ENCODE data around the gene PTGR2. TPM values are rescaled to one million over a fixed set of nuclear protein-coding genes. Genes with fewer than 3 reads are reported as not detected.
A peak's percentile ranks its signal among the peaks of the same experiment; 100 is the strongest.

PTGR2 gene
- total RNA-seq, 4 donors from 2014 or later: 6.3 to 12.9 (median 9.0) TPM

DNA sequence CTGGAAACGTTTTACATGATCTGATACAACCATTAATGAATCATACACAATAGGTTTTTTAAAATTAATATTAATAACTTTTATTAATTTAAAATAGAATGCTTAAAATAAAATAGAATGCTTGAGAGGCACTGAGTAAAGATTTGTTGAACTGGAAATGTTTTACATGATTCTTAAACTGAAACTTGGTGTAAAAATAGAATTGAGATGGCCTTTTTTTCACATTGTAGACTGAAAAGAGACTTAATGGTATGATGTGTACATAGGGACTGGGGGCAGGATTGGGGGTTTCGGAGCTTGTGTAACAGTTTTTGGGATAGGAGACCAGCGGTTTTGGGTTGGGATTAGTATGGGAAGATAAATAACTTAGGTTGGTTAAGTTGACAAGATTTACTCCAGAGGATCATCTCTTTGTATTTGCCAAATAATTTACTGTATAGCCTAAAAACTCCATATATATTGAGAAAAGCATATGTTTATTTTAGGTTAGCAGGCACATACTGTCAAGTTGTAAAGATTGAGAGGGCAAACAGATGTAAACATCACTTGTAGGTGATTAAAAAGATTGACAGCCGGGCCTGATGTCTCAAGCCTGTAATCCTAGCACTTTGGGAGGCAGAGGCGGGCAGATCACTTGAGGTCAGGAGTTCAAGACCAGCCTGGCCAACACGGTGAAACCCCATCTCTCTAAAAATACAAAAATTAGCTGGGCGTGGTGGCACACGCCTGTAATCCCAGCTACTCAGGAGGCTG, 33.0 kb downstream of the PTGR2 start:
- peaks cover 0 to 4% (median 0%) of the 10 kb centered on the region in 3 donors for H3K36me3 ChIP-seq
- peak overlapping the region in 2 of 4 donors; percentile 94 to 99 for H3K27ac ChIP-seq
- no peak for TF ChIP-seq POLR2A (IDR thresholded peaks at IDR 0.05)
- TF ChIP-seq, protein P1, sequence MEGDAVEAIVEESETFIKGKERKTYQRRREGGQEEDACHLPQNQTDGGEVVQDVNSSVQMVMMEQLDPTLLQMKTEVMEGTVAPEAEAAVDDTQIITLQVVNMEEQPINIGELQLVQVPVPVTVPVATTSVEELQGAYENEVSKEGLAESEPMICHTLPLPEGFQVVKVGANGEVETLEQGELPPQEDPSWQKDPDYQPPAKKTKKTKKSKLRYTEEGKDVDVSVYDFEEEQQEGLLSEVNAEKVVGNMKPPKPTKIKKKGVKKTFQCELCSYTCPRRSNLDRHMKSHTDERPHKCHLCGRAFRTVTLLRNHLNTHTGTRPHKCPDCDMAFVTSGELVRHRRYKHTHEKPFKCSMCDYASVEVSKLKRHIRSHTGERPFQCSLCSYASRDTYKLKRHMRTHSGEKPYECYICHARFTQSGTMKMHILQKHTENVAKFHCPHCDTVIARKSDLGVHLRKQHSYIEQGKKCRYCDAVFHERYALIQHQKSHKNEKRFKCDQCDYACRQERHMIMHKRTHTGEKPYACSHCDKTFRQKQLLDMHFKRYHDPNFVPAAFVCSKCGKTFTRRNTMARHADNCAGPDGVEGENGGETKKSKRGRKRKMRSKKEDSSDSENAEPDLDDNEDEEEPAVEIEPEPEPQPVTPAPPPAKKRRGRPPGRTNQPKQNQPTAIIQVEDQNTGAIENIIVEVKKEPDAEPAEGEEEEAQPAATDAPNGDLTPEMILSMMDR (IDR thresholded peaks at IDR 0.05): no peak
- TF ChIP-seq EP300 (IDR thresholded peaks at IDR 0.05): no peak
- H3K9me3 ChIP-seq: no peaks in the 10 kb centered on the region
- H3K4me3 ChIP-seq: no peak overlapping the region
- 81% methylated on average over 8 of the region's 8 CpGs for whole genome bisulfite sequencing, 2 donors
- DNase-seq (ENCODE audit: low spot score in 2 of 2): no peak
- peaks cover 0 to 40% (median 18%) of the 10 kb centered on the region in 4 donors for H3K4me1 ChIP-seq
- no peaks in the 10 kb centered on the region for H3K27me3 ChIP-seq

DNA sequence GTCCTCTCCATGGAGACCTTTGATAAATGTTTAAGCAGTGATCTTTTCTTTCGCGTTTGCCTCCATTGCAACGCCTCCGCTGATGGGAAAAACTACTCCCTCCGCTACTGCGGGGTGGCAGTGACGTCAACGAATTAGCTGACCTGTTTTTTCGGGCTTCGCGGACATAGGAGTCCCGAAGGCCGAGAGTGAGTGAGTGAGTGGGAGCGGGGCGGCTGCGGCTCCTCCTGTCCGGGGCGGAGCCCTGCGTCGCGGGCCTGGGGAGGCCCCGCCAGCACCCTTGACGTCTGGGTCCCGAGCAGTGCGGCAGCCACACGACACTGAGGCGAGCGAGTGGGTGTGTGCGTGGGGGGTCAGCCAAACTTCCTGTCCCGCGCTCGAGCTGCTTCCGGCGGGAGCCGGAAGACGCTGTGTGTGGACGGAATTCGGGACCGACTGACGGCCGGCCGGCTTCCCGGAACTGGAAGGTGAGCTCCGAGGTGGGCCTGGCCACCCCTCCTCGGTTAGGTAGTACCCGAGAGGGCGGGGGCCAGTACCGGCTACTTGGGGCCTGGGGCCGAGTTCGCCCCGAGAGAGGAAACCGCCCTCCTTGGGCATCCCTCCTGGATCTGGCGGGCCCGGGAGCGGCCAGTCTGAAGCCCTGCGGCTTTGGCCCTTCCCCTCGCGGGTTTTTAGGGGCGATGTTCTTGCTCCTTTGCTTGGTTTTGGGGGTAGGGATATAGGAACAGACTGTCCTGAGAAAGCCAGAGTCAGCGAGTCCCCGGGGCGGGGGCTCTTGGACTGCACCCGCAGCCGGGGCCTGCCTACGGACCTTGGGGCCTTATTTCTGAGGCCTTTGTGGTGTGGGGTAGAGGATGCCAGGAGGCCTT, 35.1 kb downstream of the PTGR2 start, which contains the start of gene ZNF410:
Gene ZNF410, plus strand, starts transcription at position 411 of the 869 bp plus-strand sequence. CDS start 5,317 bp downstream, outside the sequence.
- DNase-seq (ENCODE audit: low spot score in 2 of 2): peak; percentile 82 to 84
- H3K9me3 ChIP-seq: no peaks in the 10 kb centered on the region
- peak within 1 kb of the TSS; percentile 86 to 99 (median 94) for H3K27ac ChIP-seq
- peaks cover 0 to 44% (median 18%) of the 10 kb centered on the region in 4 donors for H3K4me1 ChIP-seq
- H3K36me3 ChIP-seq: no peaks in the 10 kb centered on the region
- H3K4me3 ChIP-seq: peak within 1 kb of the TSS; percentile 69 to 96 (median 82)
- WGBS, 2 donors: 0% methylated on average over 29 to 49 of the region's 65 CpGs
- no peaks in the 10 kb centered on the region for H3K27me3 ChIP-seq
- TF ChIP-seq, protein P1 (IDR thresholded peaks at IDR 0.05): peak in 1 of 5 experiments; percentile 43
- TF ChIP-seq EP300 (IDR thresholded peaks at IDR 0.05): peak; percentile 87 to 97
- peak; percentile 76 to 83 for TF ChIP-seq POLR2A (IDR thresholded peaks at IDR 0.05)

DNA sequence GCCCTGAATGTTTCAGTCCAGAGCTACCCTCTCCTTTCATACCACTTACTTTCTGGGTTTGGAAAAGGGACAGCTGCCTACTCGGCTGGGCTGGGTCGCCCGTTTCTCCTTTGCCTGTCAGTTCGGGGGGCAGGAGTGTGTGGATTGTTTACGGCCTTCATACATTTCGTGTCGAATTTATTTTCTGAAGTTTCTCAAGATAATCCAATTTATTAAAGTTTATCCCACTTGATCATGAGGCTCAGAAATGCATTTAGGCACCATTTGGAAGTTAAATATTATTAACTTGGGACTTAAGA, 35.6 kb downstream of the PTGR2 start:
- Histone ChIP-seq H3K9me3 (no peaks in the 10 kb centered on the region), H3K27ac (peak overlapping the region; percentile 86 to 99 (median 94)), H3K4me3 (peak overlapping the region; percentile 69 to 96 (median 82)), H3K27me3 (no peaks in the 10 kb centered on the region), H3K4me1 (peaks cover 0 to 44% (median 18%) of the 10 kb centered on the region in 4 donors), H3K36me3 (no peaks in the 10 kb centered on the region)
- WGBS, 2 donors: 0 to 1% methylated on average over 7 of the region's 7 CpGs
- TF ChIP-seq EP300 (IDR thresholded peaks at IDR 0.05) (no peak), POLR2A (IDR thresholded peaks at IDR 0.05) (no peak)
- TF ChIP-seq, protein P1 (IDR thresholded peaks at IDR 0.05): no peak
- no peak for DNase-seq (ENCODE audit: low spot score in 2 of 2)

DNA sequence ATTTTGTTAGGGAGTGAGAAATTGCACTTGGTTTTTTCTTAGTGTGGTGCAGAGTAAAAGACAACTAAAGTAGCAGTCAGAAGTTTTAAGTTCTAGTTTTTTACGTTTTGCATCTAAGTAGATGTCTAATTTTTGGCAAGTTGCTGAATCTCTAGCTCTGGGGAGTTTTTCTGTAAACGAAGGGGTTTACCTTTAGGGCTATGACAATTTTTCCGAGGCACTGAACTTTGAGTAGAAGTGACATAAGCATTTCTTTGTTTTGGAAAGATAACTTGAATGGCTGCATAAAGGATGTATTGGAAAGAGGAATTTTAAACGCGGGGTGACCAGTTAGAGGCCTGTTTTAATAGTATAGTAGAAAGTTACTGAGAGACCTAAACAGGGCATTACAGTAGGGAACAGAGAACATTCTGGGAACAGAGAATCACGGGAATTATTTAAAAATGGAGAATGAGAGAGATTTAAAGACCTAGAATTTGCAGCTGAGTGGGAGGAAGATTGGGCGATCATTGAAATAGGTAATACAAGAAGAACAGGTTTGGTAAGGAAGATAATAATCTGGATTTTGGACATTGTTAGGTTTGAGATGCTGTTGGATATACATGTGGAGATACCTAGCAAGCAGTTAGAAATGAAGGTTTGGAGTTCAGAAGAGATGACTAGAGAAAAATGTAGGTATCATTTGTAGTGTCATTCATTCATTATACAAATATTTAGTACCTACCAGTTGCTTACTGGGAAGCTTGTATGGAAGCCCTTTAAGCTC, 36.2 kb downstream of the PTGR2 start:
- H3K36me3 ChIP-seq: peaks cover 0 to 4% (median 0%) of the 10 kb centered on the region in 3 donors
- DNase-seq (ENCODE audit: low spot score in 2 of 2): no peak
- H3K27me3 ChIP-seq: no peaks in the 10 kb centered on the region
- 22 to 26% methylated on average over 7 of the region's 7 CpGs for WGBS, 2 donors
- TF ChIP-seq, protein P1 (IDR thresholded peaks at IDR 0.05): no peak
- TF ChIP-seq POLR2A (IDR thresholded peaks at IDR 0.05) (no peak), EP300 (IDR thresholded peaks at IDR 0.05) (no peak)
- H3K9me3 ChIP-seq: no peaks in the 10 kb centered on the region
- peak overlapping the region; percentile 86 to 99 (median 94) for H3K27ac ChIP-seq
- peaks cover 0 to 44% (median 18%) of the 10 kb centered on the region in 4 donors for H3K4me1 ChIP-seq
- peak overlapping the region; percentile 69 to 96 (median 82) for H3K4me3 ChIP-seq

Data from tibial nerve (tissue), 4 donors.